GM18873 (cell line): ENCODE results near the gene AANAT.
A peak's percentile ranks its signal among the peaks of the same experiment; 100 is the strongest.

Experiments
- ATAC-seq: cut with Tn5 transposase; IDR thresholded peaks from one replicate; pipeline ENCODE4 v1.9.1; 2021; ENCODE audit warnings: mild to moderate bottlenecking, moderate library complexity, moderate number of reproducible peaks; ENCODE audit not compliant: unreplicated experiment, low FRiP score

Gene AANAT

GRCh38 chr17:76441686-76442340, 25.6 kb upstream of the AANAT start:
- no peak for ATAC-seq

DNA sequence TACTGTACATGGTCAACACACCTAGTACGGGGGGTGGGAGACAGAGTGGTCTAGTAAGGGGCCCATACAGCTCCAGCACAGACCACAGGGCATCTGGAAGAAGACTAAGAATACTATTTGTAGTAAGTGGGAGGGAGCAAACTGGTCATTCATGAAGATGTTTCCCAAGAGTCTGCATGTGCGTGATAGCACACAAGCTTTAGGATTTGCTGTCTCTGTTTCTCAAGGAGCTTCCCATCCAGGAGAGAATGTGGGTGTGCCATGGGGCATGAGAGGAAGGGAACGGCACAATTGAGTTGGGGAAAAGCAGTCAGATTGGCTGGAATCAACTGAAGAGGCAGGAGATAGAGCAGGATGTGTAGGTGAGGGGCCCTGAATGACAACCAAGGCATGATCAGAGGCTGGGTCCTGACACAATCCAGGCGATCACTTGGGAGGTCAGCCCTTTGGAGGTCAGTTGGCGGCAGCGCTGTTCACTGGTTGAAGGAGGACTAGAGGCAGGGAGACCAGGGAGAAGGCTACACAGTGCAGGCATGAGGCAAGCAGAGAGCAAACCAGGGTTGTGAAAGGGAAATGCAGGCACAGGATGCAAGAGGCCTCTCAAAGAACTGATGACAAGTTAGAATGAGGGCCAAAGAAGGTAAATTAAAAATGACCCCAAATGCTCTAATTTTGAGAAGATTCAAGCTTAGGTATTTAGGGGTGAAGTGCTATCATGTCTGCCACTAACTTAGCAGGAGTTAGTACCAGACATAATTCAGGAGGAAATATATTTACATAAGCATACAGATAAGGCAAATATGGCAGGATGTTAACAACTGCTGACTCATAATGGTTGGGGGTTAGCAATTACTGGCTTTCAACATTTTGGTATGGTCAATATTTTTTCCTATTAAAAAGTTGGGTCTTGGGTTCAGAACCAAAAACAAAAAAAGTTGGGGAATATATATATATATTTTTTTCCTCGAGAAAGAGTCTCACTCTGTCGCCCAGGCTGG, 24.8 kb upstream of the AANAT start:
- ATAC-seq, result no peak

DNA sequence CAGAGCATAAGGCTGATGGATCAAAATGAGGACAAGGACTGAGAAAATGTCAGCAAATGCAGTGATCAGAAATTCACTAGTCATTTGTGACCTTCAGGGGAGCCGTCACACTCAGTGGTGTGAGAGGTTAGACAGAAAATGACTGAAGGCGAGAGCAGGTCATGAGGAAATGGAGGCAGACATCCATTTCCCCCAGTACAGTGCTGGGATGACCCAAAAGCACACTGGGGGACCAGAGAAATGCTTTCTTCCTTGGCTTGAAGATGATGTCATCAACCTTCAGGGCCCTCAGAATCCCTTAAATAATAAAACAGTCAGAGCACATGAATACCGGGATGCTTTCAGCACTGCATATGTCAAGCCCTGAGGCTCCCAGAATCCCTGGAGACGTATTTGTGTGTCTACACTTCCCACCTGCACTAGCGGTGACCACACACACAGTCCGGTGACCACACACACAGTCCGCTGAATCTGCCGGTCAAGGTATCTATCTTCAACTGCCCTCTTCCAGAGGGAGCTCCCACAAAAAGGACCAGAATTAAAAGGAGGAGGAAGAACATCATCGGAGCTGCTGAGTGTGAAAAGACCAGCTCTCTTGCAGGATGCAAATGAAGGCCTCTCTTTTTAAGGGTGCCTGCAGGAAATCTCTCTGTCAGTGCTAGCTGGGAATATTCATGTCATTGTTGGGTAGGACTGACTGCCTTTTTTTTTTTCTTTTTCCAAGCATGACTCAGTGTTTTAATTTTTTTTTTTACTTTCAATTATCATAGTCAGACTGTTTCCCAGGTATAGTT, 22.7 kb upstream of the AANAT start:
- ATAC-seq, result no peak

DNA sequence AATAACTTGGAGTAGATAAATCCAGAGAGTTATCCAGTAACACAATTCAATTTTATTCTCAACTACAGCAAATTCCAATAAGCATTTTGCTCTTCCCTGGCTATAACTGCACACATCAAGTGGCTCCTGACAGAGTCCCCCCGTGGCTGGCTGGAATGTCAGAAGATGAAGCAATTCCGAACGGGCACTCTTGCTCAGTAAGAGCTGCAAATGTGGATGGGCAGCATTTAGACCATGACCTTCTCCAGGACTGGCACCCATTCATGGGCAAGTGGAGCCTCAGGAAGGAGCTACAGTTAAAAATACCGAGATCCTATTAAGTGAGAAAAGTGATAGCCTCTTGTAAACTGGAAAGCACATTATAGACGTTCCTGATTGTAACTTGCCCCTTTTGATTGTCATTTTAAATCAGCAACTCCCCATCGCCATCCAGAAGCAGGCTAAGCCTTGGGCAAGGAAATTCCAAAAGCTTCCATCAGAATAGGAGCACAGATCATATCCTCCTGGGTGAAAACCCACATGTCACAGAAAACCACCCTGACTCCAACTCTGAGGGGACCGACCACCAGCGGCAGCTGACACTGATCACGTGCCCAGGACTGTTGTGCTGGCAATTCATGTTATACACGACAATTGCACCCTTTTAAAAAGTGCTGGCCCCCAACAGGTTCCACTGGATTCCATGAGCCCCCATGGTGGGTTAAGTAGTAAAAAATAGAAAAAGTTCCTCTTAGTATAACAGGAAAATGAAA, 21.5 kb upstream of the AANAT start:
- ATAC-seq, result no peak

GRCh38 chr17:76446449-76447231, 20.8 kb upstream of the AANAT start:
- no peak for ATAC-seq

DNA sequence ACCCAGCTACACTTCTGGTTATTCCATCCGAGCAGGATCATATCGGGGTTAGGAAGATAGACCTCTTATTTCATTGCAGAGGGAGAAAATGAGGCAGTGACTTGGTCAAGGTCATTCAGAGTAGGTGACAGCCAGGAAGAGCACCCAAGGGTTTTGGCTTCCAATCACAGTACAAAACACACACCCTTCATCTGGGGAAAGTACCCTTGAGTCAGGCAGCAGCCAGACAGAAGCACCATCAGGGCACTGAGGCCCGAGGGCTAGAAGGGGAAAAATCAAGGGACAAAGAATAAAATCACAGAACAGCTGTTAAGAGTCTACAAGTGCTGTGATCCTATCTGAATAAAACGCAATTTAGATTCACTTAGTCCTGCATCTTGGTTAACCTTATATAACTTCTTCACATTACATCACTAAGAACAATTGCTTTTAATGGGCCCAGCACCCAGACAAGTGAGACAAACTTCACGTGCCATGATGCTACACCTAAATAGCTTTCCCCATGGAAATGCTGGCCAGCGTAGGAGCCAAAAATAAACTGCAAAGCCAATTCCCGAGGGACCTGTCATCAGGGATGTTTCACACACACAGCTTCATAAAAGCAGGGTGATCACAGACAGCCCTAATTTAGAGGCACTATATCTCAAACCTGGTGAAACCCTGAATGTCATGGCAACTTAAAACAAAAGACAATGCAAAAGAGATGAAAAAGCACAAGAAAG, 19.3 kb upstream of the AANAT start:
- ATAC-seq, result no peak

DNA sequence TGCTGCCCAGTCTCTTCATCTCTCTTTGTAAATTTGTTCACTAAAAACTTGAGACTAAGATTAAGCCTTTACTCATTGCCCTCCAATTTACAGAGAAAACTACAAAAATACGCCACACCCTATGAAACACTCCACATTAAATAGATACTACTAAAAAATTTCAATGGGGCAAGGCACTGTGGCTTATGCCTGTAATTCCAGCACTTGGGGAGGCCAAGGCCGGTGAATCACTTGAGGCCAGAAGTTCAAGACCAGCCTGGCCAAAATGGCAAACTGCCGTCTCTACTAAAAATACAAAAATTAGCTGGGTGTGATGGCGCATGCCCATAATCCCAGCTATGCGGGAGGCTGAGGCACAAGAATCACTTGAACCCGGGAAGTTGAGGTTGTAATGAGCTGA, 18.3 kb upstream of the AANAT start:
- ATAC-seq, result no peak

DNA sequence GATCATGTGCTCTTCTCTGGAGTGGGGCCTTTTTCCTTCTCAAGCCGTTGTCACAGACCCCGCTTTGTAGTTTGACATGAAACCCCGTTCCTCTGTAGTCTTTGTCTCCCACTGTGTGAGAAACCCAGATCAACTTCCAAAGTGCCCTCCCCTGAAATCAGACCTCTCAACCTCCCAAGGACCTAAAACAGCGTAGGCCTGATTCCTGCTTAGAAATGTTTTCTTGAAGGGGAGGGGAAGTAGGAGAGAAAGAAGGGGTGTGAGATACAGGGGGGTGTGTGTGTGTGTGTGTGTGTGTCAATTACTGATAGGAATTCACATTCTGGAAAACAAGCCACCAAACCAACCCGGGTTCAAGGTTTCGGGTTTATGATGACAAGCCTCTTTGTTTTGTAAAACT, 15.9 kb upstream of the AANAT start:
- ATAC-seq, result no peak

GRCh38 chr17:76452127-76452659, 15.2 kb upstream of the AANAT start:
- ATAC-seq, result peak; percentile 13

GRCh38 chr17:76452660-76453430, 14.6 kb upstream of the AANAT start, which contains the start of gene UBE2O:
Gene UBE2O, minus strand, starts transcription at chr17:76453152. Its CDS starts 11 bp downstream, at chr17:76453141.
- ATAC-seq, result peak; percentile 70

- no peak for ATAC-seq
These were observed 14.0 kb upstream of the AANAT start for GRCh38 chr17:76453431-76453743.

- ATAC-seq, result no peak
These were observed 8.6 kb upstream of the AANAT start for GRCh38 chr17:76458580-76459490.

DNA sequence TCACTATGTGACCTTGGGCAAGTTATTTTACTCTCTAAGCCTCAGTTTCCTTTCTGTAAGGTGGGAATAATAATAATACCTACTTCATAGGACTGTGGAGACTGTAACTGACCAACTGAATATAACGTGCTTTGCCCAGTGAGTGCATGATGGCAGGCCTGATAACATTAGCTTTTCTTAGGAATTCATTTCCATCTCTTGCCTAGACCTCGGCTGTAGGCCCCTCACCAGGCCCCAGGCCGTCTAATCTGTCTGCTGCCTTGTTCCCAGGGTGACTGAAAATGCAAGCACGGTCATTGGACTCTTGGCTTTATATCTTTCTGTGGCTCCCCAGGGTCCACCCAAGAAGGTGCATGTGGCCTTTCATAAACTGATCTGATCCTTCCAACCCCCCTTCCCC, 7.7 kb upstream of the AANAT start:
- no peak for ATAC-seq

DNA sequence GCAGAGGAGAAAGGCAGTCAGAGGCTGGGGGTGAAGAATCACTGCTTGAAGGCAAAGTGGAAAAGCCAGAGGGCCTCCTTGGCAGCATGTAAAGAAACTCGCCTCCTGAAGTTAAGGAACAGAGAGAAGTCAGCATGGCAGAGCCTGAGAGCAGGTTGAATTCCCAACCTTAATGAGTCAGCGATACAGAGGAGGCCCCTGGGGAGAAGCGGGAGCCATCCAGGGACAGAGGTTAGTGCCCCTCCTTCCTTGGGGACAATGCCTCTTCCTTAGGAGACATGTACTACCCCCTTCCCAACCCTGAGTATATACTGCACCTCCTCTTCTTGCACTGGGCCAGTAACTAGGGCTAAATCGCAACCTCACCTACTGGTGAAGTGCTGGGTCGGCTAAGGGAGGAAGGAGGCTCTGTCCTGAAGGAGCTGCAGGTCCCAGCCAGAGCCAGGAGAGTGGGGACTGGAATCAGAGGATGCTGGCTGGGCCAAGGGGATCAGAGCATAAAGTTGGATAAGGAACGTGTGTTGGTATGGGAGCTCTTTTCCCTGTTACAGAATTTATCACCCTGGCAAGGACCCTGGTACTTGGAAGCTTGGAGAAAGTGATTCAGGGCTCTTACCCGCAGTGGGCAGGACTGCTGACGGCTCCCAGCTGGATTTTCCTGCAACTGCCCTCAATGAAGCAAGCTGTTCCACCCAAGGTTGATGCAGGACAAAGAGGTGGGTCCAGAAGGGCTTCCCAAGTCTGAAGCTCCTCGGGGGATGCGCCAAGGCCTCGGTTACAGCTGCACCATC, 5.4 kb upstream of the AANAT start:
- no peak for ATAC-seq

DNA sequence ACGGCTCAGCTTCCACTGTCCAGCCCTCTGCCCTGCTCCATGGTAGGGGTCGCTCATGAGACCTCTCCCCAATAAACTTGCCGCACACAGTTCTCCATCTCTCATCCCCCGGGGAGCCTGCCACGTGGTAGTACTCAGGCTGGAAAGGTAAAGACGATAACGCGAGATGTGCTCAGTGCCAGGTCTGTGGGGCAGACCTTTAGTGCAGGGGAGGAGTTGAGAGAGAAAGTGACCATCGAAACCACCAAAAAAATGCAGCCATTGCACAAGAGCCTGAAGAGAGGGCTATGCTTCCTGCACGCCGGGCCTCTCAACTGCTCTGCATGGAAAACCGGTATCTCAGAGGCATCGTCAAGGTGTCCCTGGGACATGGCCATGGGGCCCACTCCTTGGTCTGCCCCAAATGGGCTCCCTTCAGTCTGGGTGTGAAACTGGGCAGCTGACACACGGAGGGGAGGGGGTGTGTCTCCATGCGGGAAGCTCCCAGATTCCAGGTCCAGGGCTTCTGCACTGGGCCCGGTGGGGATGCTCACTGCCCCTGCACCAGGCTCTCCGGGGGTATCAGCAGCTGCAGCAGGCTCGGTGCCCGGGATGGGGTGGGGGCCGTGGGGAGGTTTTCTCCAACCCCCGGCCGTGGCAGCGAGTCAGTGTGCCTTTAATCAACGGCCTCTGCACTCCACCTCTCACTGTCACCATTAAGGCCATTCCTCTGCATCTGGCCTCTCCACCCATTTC, 4.7 kb upstream of the AANAT start:
- ATAC-seq, result no peak

DNA sequence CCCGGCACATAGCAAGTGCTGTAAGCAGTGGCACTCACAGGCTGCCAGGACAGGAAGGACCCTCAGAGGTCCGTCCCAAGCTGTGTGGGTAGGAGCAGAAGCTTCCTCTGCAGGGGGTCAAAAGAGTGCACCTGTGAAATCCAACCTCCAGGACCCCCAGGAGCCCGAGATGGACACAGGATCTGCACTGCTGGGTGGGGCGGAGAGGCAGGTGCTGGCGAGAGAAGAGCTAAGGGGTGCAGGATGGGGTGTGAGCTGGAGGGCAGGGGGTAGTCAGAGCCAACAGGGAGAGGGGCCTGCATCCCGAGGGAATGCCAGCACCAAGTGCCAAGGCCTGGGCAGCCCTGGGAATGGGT, 650 bp upstream of the AANAT start:
- ATAC-seq, result no peak
